22Rv1 (cell line): ENCODE measurements around the gene NHLRC3.

Source experiments
- ZFX ChIP-seq: fragments of 450-650 bp; IDR thresholded peaks from 2 replicates; pipeline ENCODE4 v1.6.1; 2017; ENCODE audit warnings: antibody characterized with exemption, borderline replicate concordance
- TF ChIP-seq, protein P1 (sequence below): fragments of 450-650 bp; IDR thresholded peaks from 2 replicates; pipeline ENCODE4 v1.5.1; 2017; ENCODE audit warnings: mild to moderate bottlenecking

- TF ChIP-seq, protein P1, sequence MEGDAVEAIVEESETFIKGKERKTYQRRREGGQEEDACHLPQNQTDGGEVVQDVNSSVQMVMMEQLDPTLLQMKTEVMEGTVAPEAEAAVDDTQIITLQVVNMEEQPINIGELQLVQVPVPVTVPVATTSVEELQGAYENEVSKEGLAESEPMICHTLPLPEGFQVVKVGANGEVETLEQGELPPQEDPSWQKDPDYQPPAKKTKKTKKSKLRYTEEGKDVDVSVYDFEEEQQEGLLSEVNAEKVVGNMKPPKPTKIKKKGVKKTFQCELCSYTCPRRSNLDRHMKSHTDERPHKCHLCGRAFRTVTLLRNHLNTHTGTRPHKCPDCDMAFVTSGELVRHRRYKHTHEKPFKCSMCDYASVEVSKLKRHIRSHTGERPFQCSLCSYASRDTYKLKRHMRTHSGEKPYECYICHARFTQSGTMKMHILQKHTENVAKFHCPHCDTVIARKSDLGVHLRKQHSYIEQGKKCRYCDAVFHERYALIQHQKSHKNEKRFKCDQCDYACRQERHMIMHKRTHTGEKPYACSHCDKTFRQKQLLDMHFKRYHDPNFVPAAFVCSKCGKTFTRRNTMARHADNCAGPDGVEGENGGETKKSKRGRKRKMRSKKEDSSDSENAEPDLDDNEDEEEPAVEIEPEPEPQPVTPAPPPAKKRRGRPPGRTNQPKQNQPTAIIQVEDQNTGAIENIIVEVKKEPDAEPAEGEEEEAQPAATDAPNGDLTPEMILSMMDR: no peak
- no peak for TF ChIP-seq ZFX
Observed at GRCh38 chr13:39039041-39039440, 785 bp downstream of the NHLRC3 start.
